Measurements from ENCODE around the gene EHD4.

EHD4 gene

DNA sequence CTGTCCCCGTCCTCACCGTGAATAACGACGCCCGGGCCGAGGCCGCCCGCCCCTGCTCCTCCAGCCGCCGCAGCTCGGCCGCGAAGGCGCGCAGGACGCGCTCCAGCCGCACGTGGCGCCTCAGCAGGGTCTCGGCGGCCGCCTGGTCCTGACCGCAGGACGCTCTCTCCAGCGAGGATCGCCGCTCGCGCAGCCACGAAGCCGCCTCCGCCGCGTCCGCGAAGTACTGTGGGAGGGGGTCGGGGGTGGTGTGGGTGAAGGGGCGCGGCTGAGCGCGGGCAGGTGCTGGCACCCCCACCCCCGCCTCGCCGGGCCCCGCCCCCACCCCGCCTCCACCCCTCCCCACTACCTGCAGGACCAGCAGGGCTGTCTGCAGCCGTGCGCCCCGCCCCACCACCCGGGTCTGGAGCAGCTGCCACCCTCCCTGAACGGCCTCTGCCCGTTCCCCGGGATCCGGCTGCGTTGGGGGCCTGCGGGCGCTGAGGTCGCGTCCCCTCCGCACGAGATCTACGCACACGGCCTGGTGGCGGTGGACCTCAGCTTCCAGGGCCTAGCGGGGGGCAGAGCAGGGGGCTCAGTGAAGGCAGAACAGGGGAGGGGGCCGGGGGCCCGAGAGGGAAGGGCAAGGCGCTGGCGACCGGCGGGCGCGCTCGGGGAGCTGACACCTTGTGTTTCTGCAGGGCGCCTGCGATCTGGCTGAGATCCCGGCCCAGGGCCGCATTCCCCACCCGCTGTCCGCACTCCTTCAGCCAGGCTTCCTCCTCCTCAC, 90.3 kb downstream of the EHD4 start:
- POLR2A ChIA-PET = no interaction called here

GRCh38 chr15:41881550-41881919, 90.8 kb downstream of the EHD4 start:
- H3K4me3 ChIP-seq (ENCODE audit: low read depth, low read length) = no peak overlapping the region
- ChIA-PET POLR2A (no interaction called here), CTCF (interaction anchor here (0.7 kb wide), 1 partner anchor 10 kb away, joined by 4 read pairs; no protein-coding TSS in a partner anchor)
- TF ChIP-seq ZNF10 (tag by site-specific recombination; IDR thresholded peaks at IDR 0.05) = no peak
- no peak for TF ChIP-seq ZIC2 (tag by site-specific recombination; IDR thresholded peaks at IDR 0.05)
- no peak for TF ChIP-seq ZBTB48 (tag by site-specific recombination; IDR thresholded peaks at IDR 0.05)
- TF ChIP-seq, protein P1, sequence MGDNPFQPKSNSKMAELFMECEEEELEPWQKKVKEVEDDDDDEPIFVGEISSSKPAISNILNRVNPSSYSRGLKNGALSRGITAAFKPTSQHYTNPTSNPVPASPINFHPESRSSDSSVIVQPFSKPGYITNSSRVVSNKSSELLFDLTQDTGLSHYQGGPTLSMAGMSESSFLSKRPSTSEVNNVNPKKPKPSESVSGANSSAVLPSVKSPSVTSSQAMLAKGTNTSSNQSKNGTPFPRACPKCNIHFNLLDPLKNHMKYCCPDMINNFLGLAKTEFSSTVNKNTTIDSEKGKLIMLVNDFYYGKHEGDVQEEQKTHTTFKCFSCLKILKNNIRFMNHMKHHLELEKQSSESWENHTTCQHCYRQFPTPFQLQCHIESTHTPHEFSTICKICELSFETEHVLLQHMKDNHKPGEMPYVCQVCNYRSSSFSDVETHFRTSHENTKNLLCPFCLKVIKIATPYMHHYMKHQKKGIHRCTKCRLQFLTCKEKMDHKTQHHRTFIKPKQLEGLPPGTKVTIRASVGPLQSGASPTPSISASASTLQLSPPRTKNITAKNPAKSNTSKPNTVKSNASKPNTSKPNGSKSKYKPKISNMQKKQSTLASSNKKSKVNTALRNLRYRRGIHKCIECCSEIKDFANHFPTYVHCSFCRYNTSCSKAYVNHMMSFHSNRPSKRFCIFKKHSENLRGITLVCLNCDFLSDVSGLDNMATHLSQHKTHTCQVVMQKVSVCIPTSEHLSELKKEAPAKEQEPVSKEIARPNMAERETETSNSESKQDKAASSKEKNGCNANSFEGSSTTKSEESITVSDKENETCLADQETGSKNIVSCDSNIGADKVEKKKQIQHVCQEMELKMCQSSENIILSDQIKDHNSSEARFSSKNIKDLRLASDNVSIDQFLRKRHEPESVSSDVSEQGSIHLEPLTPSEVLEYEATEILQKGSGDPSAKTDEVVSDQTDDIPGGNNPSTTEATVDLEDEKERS (tag by site-specific recombination; IDR thresholded peaks at IDR 0.05) = no peak
- TF ChIP-seq IKZF3 (tag by site-specific recombination; IDR thresholded peaks at IDR 0.05) = no peak
- no peaks in the 10 kb centered on the region for H3K9me3 ChIP-seq (ENCODE audit: control insufficient read depth, insufficient read depth, low read depth, low read length)
- no peak overlapping the region for H3K27ac ChIP-seq (ENCODE audit: extremely low read depth, low read depth, low read length)
- no peaks in the 10 kb centered on the region for H3K4me1 ChIP-seq (ENCODE audit: control insufficient read depth, insufficient read depth, low read length)
- no peaks in the 10 kb centered on the region for H3K36me3 ChIP-seq (ENCODE audit: control insufficient read depth in 2 of 2, insufficient read depth in 1 of 2, low read length in 2 of 2)

More for the DNA sequence above, 90.3 kb downstream of the EHD4 start:
- Histone ChIP-seq H3K9me3 (ENCODE audit: control insufficient read depth, insufficient read depth, low read depth, low read length) (no peaks in the 10 kb centered on the region), H3K4me1 (ENCODE audit: control insufficient read depth, insufficient read depth, low read length) (no peaks in the 10 kb centered on the region), H3K27ac (ENCODE audit: extremely low read depth, low read depth, low read length) (no peak overlapping the region), H3K36me3 (ENCODE audit: control insufficient read depth in 2 of 2, insufficient read depth in 1 of 2, low read length in 2 of 2) (no peaks in the 10 kb centered on the region), H3K4me3 (ENCODE audit: low read depth, low read length) (no peak overlapping the region)
- CTCF ChIA-PET = no interaction called here
- TF ChIP-seq SP3 (tag by site-specific recombination; IDR thresholded peaks at IDR 0.05) = no peak
- TF ChIP-seq ZNF701 (tag by site-specific recombination; IDR thresholded peaks at IDR 0.05) = no peak
- TF ChIP-seq ZNF529 (tag by site-specific recombination; IDR thresholded peaks at IDR 0.05; ENCODE audit: insufficient replicate concordance) = no peak
- TF ChIP-seq ZNF366 (tag by site-specific recombination; conservative IDR thresholded peaks at IDR 0.05) = no peak
- TF ChIP-seq ZNF48 (tag by site-specific recombination; IDR thresholded peaks at IDR 0.05) = no peak
- no peak for TF ChIP-seq ZNF530 (tag by site-specific recombination; IDR thresholded peaks at IDR 0.05; ENCODE audit: low read depth)
- TF ChIP-seq ZSCAN23 (tag by site-specific recombination; IDR thresholded peaks at IDR 0.05) = no peak
- TF ChIP-seq ZNF184 (tag by site-specific recombination; IDR thresholded peaks at IDR 0.05) = no peak
- TF ChIP-seq ZNF76 (tag by site-specific recombination; IDR thresholded peaks at IDR 0.05; ENCODE audit: borderline replicate concordance, low read depth) = no peak
- no peak for TF ChIP-seq GFI1B (tag by site-specific recombination; IDR thresholded peaks at IDR 0.05)
- no peak for TF ChIP-seq EGR2 (tag by site-specific recombination; IDR thresholded peaks at IDR 0.05; ENCODE audit: low read depth)
- TF ChIP-seq, protein P2, sequence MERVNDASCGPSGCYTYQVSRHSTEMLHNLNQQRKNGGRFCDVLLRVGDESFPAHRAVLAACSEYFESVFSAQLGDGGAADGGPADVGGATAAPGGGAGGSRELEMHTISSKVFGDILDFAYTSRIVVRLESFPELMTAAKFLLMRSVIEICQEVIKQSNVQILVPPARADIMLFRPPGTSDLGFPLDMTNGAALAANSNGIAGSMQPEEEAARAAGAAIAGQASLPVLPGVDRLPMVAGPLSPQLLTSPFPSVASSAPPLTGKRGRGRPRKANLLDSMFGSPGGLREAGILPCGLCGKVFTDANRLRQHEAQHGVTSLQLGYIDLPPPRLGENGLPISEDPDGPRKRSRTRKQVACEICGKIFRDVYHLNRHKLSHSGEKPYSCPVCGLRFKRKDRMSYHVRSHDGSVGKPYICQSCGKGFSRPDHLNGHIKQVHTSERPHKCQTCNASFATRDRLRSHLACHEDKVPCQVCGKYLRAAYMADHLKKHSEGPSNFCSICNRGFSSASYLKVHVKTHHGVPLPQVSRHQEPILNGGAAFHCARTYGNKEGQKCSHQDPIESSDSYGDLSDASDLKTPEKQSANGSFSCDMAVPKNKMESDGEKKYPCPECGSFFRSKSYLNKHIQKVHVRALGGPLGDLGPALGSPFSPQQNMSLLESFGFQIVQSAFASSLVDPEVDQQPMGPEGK (tag by site-specific recombination; IDR thresholded peaks at IDR 0.05) = no peak
- no peak for TF ChIP-seq ZNF654 (tag by site-specific recombination; IDR thresholded peaks at IDR 0.05; ENCODE audit: low read depth)
- TF ChIP-seq ZBTB26 (tag by site-specific recombination; optimal IDR thresholded peaks at IDR 0.05) = no peak
- no peak for TF ChIP-seq YY1 (tag by site-specific recombination; IDR thresholded peaks at IDR 0.05)
- TF ChIP-seq ZNF747 (tag by site-specific recombination; IDR thresholded peaks at IDR 0.05) = no peak
- TF ChIP-seq OVOL3 (tag by site-specific recombination; IDR thresholded peaks at IDR 0.05) = no peak
- TF ChIP-seq ZNF157 (tag by site-specific recombination; IDR thresholded peaks at IDR 0.05) = no peak
- TF ChIP-seq, protein P3, sequence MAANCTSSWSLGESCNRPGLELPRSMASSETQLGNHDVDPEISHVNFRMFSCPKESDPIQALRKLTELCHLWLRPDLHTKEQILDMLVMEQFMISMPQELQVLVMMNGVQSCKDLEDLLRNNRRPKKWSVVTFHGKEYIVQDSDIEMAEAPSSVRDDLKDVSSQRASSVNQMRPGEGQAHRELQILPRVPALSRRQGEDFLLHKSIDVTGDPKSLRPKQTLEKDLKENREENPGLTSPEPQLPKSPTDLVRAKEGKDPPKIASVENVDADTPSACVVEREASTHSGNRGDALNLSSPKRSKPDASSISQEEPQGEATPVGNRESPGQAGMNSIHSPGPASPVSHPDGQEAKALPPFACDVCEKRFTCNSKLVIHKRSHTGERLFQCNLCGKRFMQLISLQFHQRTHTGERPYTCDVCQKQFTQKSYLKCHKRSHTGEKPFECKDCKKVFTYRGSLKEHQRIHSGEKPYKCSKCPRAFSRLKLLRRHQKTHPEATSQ (tag by site-specific recombination; IDR thresholded peaks at IDR 0.05) = no peak

All from HEK293 (cell line).